Endothelial cell of umbilical vein (primary cell): Measurements from ENCODE around the gene SUMO2. TPM values are rescaled to one million over a fixed set of nuclear protein-coding genes. Genes with fewer than 3 reads are reported as not detected.

ENCODE experiments used
- BruUV-seq: library from RNA; stranded (reverse); fragments of 400-500 nt; replicated peaks from 2 replicates; lab custom pipeline; 2021; lab: Mats Ljungman, UMichigan
- CTCF ChIA-PET: fragments of 300-600, 350-600 bp; sonication (Branson Sonifier 250); formaldehyde crosslinking; loops from one replicate; lab custom pipeline; 2021; ENCODE audit warnings: antibody characterized with exemption, inconsistent platforms; lab: Charles Lee
- POLR2A ChIA-PET: fragments of 300-600, 350-600 bp; sonication (Branson Sonifier 250); formaldehyde crosslinking; loops from one replicate; lab custom pipeline; 2021; ENCODE audit warnings: antibody characterized with exemption, inconsistent platforms; lab: Charles Lee
- DNase-seq: peaks from one replicate; pipeline ENCODE4 v3.0.0-alpha.2; 2011; ENCODE audit warnings: low read depth, low spot score
- FAIRE-seq: peaks from 2 replicates; lab custom pipeline; 2011; peaks lifted over from hg19 to GRCh38; lab: Jason Lieb, UNC
- H2AFZ ChIP-seq: 2 replicates; pipeline ENCODE4 v1.6.0; 2012; ENCODE audit warnings: low read depth, low read length, control low read depth, inconsistent platforms
- H3K27ac ChIP-seq: 2 replicates; pipeline ENCODE4 v1.5.1; 2011; ENCODE audit warnings: low read depth, mild to moderate bottlenecking, control low read depth, low read length, moderate library complexity; ENCODE audit not compliant: insufficient read depth
- H3K27me3 ChIP-seq, 2 experiments: 2 replicates each; pipeline versions ENCODE4 v1.6.0 to v1.6.1; 2011; ENCODE audit warnings: low read length in 2 of 2, mixed read lengths in 1 of 2; ENCODE audit not compliant: control insufficient read depth in 2 of 2, insufficient read depth in 2 of 2
- H3K36me3 ChIP-seq, 2 experiments: 2 replicates in 1 of 2; 3 replicates in 1 of 2; pipeline ENCODE4 v1.5.1; 2011; ENCODE audit warnings: low read length in 2 of 2, mild to moderate bottlenecking in 1 of 2, moderate library complexity in 1 of 2; ENCODE audit not compliant: control insufficient read depth in 2 of 2, insufficient read depth in 2 of 2; ENCODE audit errors: extremely low read depth in 1 of 2
- H3K4me1 ChIP-seq: 3 replicates; pipeline ENCODE4 v1.5.1; 2011; ENCODE audit warnings: mild to moderate bottlenecking, low read length; ENCODE audit not compliant: control insufficient read depth, insufficient read depth; ENCODE audit errors: extremely low read depth
- H3K4me2 ChIP-seq: 2 replicates; pipeline ENCODE4 v1.6.1; 2011; ENCODE audit warnings: low read length, control low read depth, mixed read lengths; ENCODE audit not compliant: insufficient read depth
- H3K4me3 ChIP-seq, 3 experiments: fragments of 200-600 bp in 1 of 3; sonication (generic), shearing (Covaris generic) in 1 of 3; replicated peaks in 1 of 3; 2 replicates each; pipeline ENCODE4 v1.5.1; 2011 to 2016; ENCODE audit warnings: control low read depth in 3 of 3, low read length in 3 of 3, mild to moderate bottlenecking in 2 of 3, inconsistent platforms in 1 of 3, low read depth in 1 of 3, moderate library complexity in 1 of 3; ENCODE audit not compliant: insufficient read depth in 1 of 3
- H3K79me2 ChIP-seq: 2 replicates; pipeline ENCODE4 v1.6.0; 2012; ENCODE audit warnings: low read length, inconsistent platforms; ENCODE audit not compliant: control insufficient read depth, insufficient read depth
- H3K9ac ChIP-seq: replicated peaks from 2 replicates; pipeline ENCODE3; 2011; ENCODE audit warnings: low read length, control low read depth; ENCODE audit not compliant: insufficient read depth; ENCODE audit errors: extremely low read depth
- H3K9me1 ChIP-seq: replicated peaks from 3 replicates; pipeline ENCODE4 v1.6.0; 2011; ENCODE audit warnings: mild to moderate bottlenecking, low read length; ENCODE audit not compliant: control insufficient read depth, insufficient read depth; ENCODE audit errors: extremely low read depth
- H3K9me3 ChIP-seq: replicated peaks from 2 replicates; pipeline ENCODE4 v1.5.1; 2012; ENCODE audit warnings: low read length, inconsistent platforms; ENCODE audit not compliant: control insufficient read depth, insufficient read depth
- H4K20me1 ChIP-seq: replicated peaks from 2 replicates; pipeline ENCODE3; 2011; ENCODE audit warnings: mild to moderate bottlenecking, low read length; ENCODE audit not compliant: control insufficient read depth, insufficient read depth; ENCODE audit errors: extremely low read depth
- EZH2 ChIP-seq: IDR thresholded peaks from 2 replicates; pipeline ENCODE4 v1.6.1; 2012; ENCODE audit warnings: borderline replicate concordance, low read depth, mild to moderate bottlenecking, moderate library complexity, low read length, inconsistent platforms; ENCODE audit not compliant: severe bottlenecking
- FOS ChIP-seq: IDR thresholded peaks from 2 replicates; pipeline ENCODE4 v1.6.1; 2011; ENCODE audit warnings: mild to moderate bottlenecking, low read length, moderate library complexity, borderline replicate concordance; ENCODE audit not compliant: insufficient read depth
- GATA2 ChIP-seq: IDR thresholded peaks from 2 replicates; pipeline ENCODE4 v1.7.0; 2011; ENCODE audit warnings: low read depth, mild to moderate bottlenecking, moderate library complexity, mixed read lengths, low read length; ENCODE audit not compliant: insufficient read length, insufficient read depth
- JUN ChIP-seq: IDR thresholded peaks from 2 replicates; pipeline ENCODE4 v1.6.1; 2011; ENCODE audit warnings: borderline replicate concordance, low read depth; ENCODE audit not compliant: insufficient read length, insufficient read depth
- MYC ChIP-seq: IDR thresholded peaks from one replicate; pipeline ENCODE4 v1.6.1; 2011; ENCODE audit warnings: mild to moderate bottlenecking, low read depth, low read length
- POLR2A ChIP-seq: IDR thresholded peaks from 2 replicates; pipeline ENCODE4 v1.6.1; 2012; ENCODE audit warnings: low read depth, mild to moderate bottlenecking, control low read depth, low read length
- POLR2AphosphoS5 ChIP-seq: IDR thresholded peaks from 2 replicates; pipeline ENCODE4 v1.6.1; 2012; ENCODE audit warnings: low read depth, mild to moderate bottlenecking, control low read depth, low read length, moderate library complexity; ENCODE audit not compliant: insufficient read depth
- dilution Hi-C: fragments of 300-500 bp; cut with MboI; formaldehyde crosslinking; loops from one replicate; pipeline ENCODE4 v1.15.0; 2019; ENCODE audit warnings: low sequenced_read_pairs; ENCODE audit not compliant: extremely low pct_ligation_motif_present
- intact Hi-C: fragments of 100-400 bp; cut with micrococcal nuclease; formaldehyde crosslinking; loops from one replicate; pipeline ENCODE4 v1.10.0; 2022
- polyA plus RNA-seq, 4 experiments: library from polyadenylated mRNA; depleted of rRNA in 3 of 4; stranded (reverse) in 3 of 4; unstranded in 1 of 4; fragments of >200 nt; gene quantifications; 2 replicates each; pipeline versions ENCODE4 v1.2.1 to v1.2.3, GENCODE V29; 2011 to 2012; ENCODE audit warnings: missing spikeins in 1 of 4
- total RNA-seq: library from RNA; stranded (reverse); gene quantifications from 2 replicates; pipeline ENCODE4 v1.2.3, GENCODE V29; 2021
- TF ChIP-seq, protein P1 (sequence below): IDR thresholded peaks from 2 replicates; pipeline ENCODE4 v1.6.1; 2011; ENCODE audit not compliant: insufficient read depth, insufficient read length
- TF ChIP-seq, protein P2 (sequence below), 2 donors: IDR thresholded peaks; 1 replicate in 1 of 2; 2 replicates in 1 of 2; pipeline ENCODE4 v1.5.1; 2011; ENCODE audit warnings: low read length in 2 of 2, mild to moderate bottlenecking in 2 of 2, moderate library complexity in 2 of 2, control low read depth in 1 of 2, inconsistent platforms in 1 of 2, low read depth in 1 of 2; ENCODE audit not compliant: insufficient read depth in 1 of 2; ENCODE audit errors: extremely low read depth in 1 of 2

SUMO2 gene
- total and polyA plus RNA-seq, 2 donors (not counting 3 experiments of a cell fraction or from before 2014, with no cell fraction given): 75.6 to 437 TPM

DNA sequence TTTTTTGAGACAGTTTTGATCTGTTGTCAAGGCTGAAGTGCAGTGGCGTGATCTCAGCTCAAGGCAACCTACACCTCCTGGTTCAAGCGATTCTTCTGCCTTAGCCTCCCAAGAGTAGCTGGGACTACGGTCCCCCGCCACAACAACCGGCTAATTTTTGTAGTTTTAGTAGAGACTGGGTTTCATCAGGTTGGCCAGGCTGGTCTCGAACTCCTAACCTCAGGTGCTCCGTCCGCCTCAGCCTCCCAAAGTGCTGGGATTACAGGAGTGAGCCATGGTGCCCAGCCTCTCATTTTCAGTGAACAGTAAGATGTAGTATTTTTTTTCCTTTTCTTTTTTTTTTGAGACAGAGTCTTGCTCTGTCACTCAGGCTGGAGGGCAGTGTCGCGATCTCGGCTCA lies 7.8 kb downstream of the SUMO2 start:
- Histone ChIP-seq H3K36me3 (peaks cover 16 to 38% of the 10 kb centered on the region in 2 experiments), H3K4me3 (no peak overlapping the region), H3K27ac (no peak overlapping the region), H3K4me1 (no peaks in the 10 kb centered on the region), H3K4me2 (no peak overlapping the region), H2AFZ (no peak overlapping the region), H3K79me2 (peaks cover 62% of the 10 kb centered on the region), H3K9ac (no peak overlapping the region), H4K20me1 (no peaks in the 10 kb centered on the region), H3K27me3 (no peaks in the 10 kb centered on the region), H3K9me3 (no peaks in the 10 kb centered on the region), H3K9me1 (no peaks in the 10 kb centered on the region)
- FAIRE-seq (peak; percentile 31), DNase-seq (no peak)
- intact Hi-C loops (no loop called here), dilution Hi-C loops (no loop called here)
- TF ChIP-seq MYC (no peak), EZH2 (no peak), GATA2 (no peak), JUN (no peak), POLR2A (no peak), FOS (no peak), POLR2AphosphoS5 (no peak)
- TF ChIP-seq, protein P1, sequence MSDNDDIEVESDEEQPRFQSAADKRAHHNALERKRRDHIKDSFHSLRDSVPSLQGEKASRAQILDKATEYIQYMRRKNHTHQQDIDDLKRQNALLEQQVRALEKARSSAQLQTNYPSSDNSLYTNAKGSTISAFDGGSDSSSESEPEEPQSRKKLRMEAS: no peak
- TF ChIP-seq, protein P2, sequence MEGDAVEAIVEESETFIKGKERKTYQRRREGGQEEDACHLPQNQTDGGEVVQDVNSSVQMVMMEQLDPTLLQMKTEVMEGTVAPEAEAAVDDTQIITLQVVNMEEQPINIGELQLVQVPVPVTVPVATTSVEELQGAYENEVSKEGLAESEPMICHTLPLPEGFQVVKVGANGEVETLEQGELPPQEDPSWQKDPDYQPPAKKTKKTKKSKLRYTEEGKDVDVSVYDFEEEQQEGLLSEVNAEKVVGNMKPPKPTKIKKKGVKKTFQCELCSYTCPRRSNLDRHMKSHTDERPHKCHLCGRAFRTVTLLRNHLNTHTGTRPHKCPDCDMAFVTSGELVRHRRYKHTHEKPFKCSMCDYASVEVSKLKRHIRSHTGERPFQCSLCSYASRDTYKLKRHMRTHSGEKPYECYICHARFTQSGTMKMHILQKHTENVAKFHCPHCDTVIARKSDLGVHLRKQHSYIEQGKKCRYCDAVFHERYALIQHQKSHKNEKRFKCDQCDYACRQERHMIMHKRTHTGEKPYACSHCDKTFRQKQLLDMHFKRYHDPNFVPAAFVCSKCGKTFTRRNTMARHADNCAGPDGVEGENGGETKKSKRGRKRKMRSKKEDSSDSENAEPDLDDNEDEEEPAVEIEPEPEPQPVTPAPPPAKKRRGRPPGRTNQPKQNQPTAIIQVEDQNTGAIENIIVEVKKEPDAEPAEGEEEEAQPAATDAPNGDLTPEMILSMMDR (IDR thresholded peaks at IDR 0.05; ENCODE audit: extremely low read depth in 1 of 2, insufficient read depth in 1 of 2, low read depth in 1 of 2, low read length in 2 of 2): no peak
- ChIA-PET POLR2A (no interaction called here), CTCF (interaction anchor here (1.0 to 3.4 kb wide), 7 partner anchors 8 to 103 kb away, joined by 3 to 18 read pairs (median 3); partner anchors contain the start of gene SUMO2)
- BruUV-seq: no TSS peak
